Memory B cell (primary cell): ENCODE data around the gene GARS1.

Experiments
- ATAC-seq: fragments of 150-1000 bp; cut with Tn5 transposase; 2 replicates; pipeline ENCODE4 v1.10.0; 2021; ENCODE audit warnings: low read depth, mild to moderate bottlenecking, moderate library complexity
- DNase-seq, 2 donors: peaks; one replicate each; pipeline ENCODE4 v3.0.0; 2022; ENCODE audit warnings: low spot score in 2 of 2
- H3K27ac Mint-ChIP-seq: one replicate; pipeline ENCODE4 v1.8.0; 2022; ENCODE audit warnings: mild to moderate bottlenecking, moderate library complexity, mixed read lengths
- H3K27me3 Mint-ChIP-seq: one replicate; pipeline ENCODE4 v1.8.0; 2022; ENCODE audit warnings: mixed read lengths
- H3K36me3 Mint-ChIP-seq: one replicate; pipeline ENCODE4 v1.8.0; 2022; ENCODE audit warnings: mild to moderate bottlenecking, mixed read lengths
- H3K4me1 Mint-ChIP-seq: one replicate; pipeline ENCODE4 v1.8.0; 2022; ENCODE audit warnings: mixed read lengths
- H3K4me3 Mint-ChIP-seq: one replicate; pipeline ENCODE4 v1.8.0; 2022; ENCODE audit warnings: mild to moderate bottlenecking, moderate library complexity, mixed read lengths
- H3K9me3 Mint-ChIP-seq: one replicate; pipeline ENCODE4 v1.8.0; 2022; ENCODE audit warnings: mixed read lengths

The GARS1 gene

GRCh38 chr7:30589111-30589510 is 5.6 kb upstream of the GARS1 start:
- no peak for ATAC-seq
- DNase-seq = no peak
- H3K4me3 Mint-ChIP-seq = no peak overlapping the region
- H3K4me1 Mint-ChIP-seq = peaks cover 20% of the 10 kb centered on the region
- H3K9me3 Mint-ChIP-seq = no peaks in the 10 kb centered on the region
- peaks cover 13% of the 10 kb centered on the region for H3K36me3 Mint-ChIP-seq
- no peak overlapping the region for H3K27ac Mint-ChIP-seq
- no peaks in the 10 kb centered on the region for H3K27me3 Mint-ChIP-seq

DNA sequence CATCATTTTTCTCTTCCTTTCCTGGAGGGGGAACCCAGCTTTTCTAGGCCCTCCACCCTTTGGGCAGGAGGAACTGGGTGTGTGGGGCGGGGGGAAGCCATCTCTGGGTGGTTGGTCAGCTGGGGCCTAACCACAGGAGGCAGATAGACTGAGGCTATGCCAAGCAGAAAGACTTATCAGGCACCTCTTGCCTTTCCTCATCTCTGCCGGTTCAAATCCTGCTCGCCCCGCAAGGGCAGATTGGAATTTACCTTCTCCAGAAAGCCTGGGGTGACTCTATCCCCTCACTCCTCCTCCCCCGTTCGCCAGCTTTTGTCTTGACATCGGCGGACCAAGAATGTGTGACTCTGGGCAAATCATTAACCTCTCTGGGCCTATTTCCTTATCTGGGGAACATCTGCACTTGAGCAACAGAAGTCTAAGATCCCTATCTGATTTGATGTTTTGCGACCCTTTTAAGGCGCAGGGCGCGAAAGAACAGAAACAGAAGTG is 584 bp upstream of the GARS1 start:
- peak overlapping the region; percentile 96 for H3K4me3 Mint-ChIP-seq
- H3K27me3 Mint-ChIP-seq = no peaks in the 10 kb centered on the region
- ATAC-seq (peak; percentile 20), DNase-seq (peak; percentile 23 to 46)
- H3K36me3 Mint-ChIP-seq = peaks cover 3% of the 10 kb centered on the region
- H3K9me3 Mint-ChIP-seq = no peaks in the 10 kb centered on the region
- peaks cover 25% of the 10 kb centered on the region for H3K4me1 Mint-ChIP-seq
- peak overlapping the region; percentile 97 for H3K27ac Mint-ChIP-seq

GRCh38 chr7:30595436-30596013 is 847 bp downstream of the GARS1 start:
- Mint-ChIP-seq H3K4me1 (peaks cover 24% of the 10 kb centered on the region), H3K27ac (peak overlapping the region; percentile 97), H3K27me3 (no peaks in the 10 kb centered on the region), H3K9me3 (no peaks in the 10 kb centered on the region), H3K36me3 (peaks cover 4% of the 10 kb centered on the region), H3K4me3 (peak overlapping the region; percentile 96)
- ATAC-seq (no peak), DNase-seq (no peak)

GRCh38 chr7:30596014-30596641 is 1.4 kb downstream of the GARS1 start:
- Mint-ChIP-seq H3K27ac (peak overlapping the region; percentile 97), H3K9me3 (no peaks in the 10 kb centered on the region), H3K4me3 (peak overlapping the region; percentile 96), H3K4me1 (peaks cover 24% of the 10 kb centered on the region), H3K36me3 (peaks cover 4% of the 10 kb centered on the region), H3K27me3 (no peaks in the 10 kb centered on the region)
- ATAC-seq = no peak
- no peak for DNase-seq

DNA sequence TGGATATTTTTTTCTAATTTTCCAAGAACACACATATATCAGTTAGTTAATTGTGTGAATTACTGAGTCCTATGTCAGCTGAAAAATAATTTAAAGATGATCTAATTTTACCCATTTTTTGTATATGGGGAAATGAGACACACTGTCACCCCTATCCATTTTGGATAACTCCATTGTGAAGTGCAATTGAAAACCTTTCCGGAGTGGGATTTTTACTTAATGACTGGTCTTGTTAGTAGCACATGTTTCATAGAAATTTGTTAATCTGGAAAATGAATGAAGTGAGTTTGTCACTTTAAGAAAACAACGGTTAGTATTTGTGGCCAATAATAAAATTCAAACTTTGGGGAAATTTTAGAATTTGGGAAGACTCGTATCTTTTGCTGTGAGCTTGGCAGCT is 2.0 kb downstream of the GARS1 start:
- H3K9me3 Mint-ChIP-seq = no peaks in the 10 kb centered on the region
- peaks cover 4% of the 10 kb centered on the region for H3K36me3 Mint-ChIP-seq
- peaks cover 22% of the 10 kb centered on the region for H3K4me1 Mint-ChIP-seq
- ATAC-seq (no peak), DNase-seq (no peak)
- H3K4me3 Mint-ChIP-seq = peak overlapping the region; percentile 96
- H3K27me3 Mint-ChIP-seq = no peaks in the 10 kb centered on the region
- H3K27ac Mint-ChIP-seq = peak overlapping the region; percentile 97

GRCh38 chr7:30598121-30598876 is 3.6 kb downstream of the GARS1 start:
- Mint-ChIP-seq H3K4me3 (no peak overlapping the region), H3K27me3 (no peaks in the 10 kb centered on the region), H3K27ac (no peak overlapping the region), H3K36me3 (peaks cover 12% of the 10 kb centered on the region), H3K9me3 (no peaks in the 10 kb centered on the region), H3K4me1 (peaks cover 17% of the 10 kb centered on the region)
- DNase-seq (no peak), ATAC-seq (no peak)

GRCh38 chr7:30604901-30605300 is 10.2 kb downstream of the GARS1 start:
- no peak overlapping the region for H3K4me3 Mint-ChIP-seq
- no peaks in the 10 kb centered on the region for H3K27me3 Mint-ChIP-seq
- ATAC-seq (no peak), DNase-seq (no peak)
- peaks cover 39% of the 10 kb centered on the region for H3K36me3 Mint-ChIP-seq
- no peaks in the 10 kb centered on the region for H3K9me3 Mint-ChIP-seq
- H3K4me1 Mint-ChIP-seq = no peaks in the 10 kb centered on the region
- H3K27ac Mint-ChIP-seq = no peak overlapping the region

GRCh38 chr7:30605832-30606231 is 11.2 kb downstream of the GARS1 start:
- Mint-ChIP-seq H3K36me3 (peaks cover 43% of the 10 kb centered on the region), H3K27me3 (no peaks in the 10 kb centered on the region), H3K4me3 (no peak overlapping the region), H3K27ac (no peak overlapping the region), H3K9me3 (no peaks in the 10 kb centered on the region), H3K4me1 (no peaks in the 10 kb centered on the region)
- ATAC-seq (no peak), DNase-seq (no peak)

DNA sequence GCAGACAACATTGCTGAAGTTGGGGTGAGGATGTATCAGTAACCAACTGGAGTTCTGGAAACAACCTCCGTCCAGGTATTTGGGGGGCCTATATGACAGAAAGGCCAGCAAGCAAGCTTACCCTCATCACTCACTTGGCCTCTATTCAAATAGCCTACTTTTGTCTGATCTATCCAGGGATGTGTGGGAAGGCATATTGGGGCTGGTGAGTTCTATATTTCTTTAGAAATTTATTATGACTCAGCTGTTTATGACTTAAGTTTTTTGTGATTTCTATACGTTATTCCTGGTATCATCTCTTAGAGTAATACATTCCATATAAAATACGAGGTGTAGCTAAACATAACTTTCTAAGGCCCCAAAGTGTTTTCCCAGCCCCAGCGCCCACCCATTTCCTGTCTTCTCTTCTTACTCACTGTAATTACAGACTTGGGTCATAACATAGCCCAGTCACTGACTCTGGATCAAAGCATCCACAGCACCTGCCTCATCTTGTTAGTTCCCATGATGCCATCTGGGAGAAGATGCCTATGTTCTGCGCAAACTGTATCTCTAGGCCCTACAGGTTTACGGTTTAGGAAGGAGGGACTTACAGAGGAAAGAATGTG is 18.1 kb downstream of the GARS1 start:
- Mint-ChIP-seq H3K9me3 (no peaks in the 10 kb centered on the region), H3K27me3 (no peaks in the 10 kb centered on the region), H3K4me3 (no peak overlapping the region), H3K36me3 (peaks cover 34% of the 10 kb centered on the region), H3K4me1 (no peaks in the 10 kb centered on the region), H3K27ac (no peak overlapping the region)
- DNase-seq = no peak
- no peak for ATAC-seq

DNA sequence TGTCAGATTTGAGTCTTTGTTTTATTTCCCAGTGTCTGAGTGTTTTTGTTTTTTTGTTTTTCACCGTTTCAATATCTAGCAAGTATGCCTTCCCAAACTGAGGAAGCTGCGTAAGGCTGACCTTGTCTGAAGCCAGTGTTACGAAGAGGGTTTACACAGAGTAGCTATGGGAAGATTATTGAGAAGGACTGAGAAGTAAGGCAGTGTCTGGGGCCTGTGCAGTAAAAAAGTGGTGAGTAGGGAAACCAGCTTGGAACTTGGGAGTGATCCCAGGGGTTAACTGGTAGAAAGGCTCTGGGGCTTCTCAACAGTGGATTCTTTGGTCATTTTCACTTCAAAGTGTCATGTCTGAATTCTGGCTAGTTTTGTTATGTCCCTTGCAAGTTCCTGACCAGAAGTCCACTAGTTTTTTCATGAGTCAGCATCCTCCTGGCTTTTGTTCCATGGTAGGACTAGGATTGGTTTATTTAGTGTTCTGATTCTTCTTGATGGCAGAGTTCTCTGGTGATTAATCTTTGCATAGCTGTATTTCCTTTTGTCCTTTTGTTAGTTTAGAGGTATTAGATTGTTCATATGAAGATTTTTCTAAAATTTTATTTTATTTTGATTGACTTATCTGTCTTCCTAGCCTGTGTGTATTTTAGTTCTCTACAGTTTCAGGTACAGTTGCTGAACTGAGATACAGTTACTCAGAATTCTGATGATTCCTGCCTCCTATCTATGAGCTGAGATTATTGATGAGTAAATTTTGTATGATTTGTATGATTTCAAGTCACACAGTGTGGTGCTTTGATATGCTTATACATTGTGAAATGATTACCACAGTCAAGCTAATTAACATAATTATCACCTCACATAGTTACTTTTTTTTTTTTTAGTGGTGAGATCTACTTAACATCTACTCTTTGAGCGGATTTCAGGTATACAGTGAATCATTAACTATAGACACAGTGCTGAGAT is 19.0 kb downstream of the GARS1 start:
- Mint-ChIP-seq H3K36me3 (peaks cover 34% of the 10 kb centered on the region), H3K27ac (no peak overlapping the region), H3K4me3 (no peak overlapping the region), H3K9me3 (no peaks in the 10 kb centered on the region), H3K4me1 (no peaks in the 10 kb centered on the region), H3K27me3 (no peaks in the 10 kb centered on the region)
- no peak for ATAC-seq
- no peak for DNase-seq

- ATAC-seq (no peak), DNase-seq (no peak)
- no peak overlapping the region for H3K27ac Mint-ChIP-seq
- peaks cover 31% of the 10 kb centered on the region for H3K36me3 Mint-ChIP-seq
- no peak overlapping the region for H3K4me3 Mint-ChIP-seq
- no peaks in the 10 kb centered on the region for H3K27me3 Mint-ChIP-seq
- H3K9me3 Mint-ChIP-seq = no peaks in the 10 kb centered on the region
- H3K4me1 Mint-ChIP-seq = no peaks in the 10 kb centered on the region
These were observed 21.6 kb downstream of the GARS1 start for GRCh38 chr7:30616318-30616717.

GRCh38 chr7:30617359-30617758 is 22.7 kb downstream of the GARS1 start:
- ATAC-seq (no peak), DNase-seq (no peak)
- H3K4me1 Mint-ChIP-seq = no peaks in the 10 kb centered on the region
- no peak overlapping the region for H3K27ac Mint-ChIP-seq
- no peaks in the 10 kb centered on the region for H3K9me3 Mint-ChIP-seq
- no peak overlapping the region for H3K4me3 Mint-ChIP-seq
- H3K27me3 Mint-ChIP-seq = no peaks in the 10 kb centered on the region
- H3K36me3 Mint-ChIP-seq = peaks cover 39% of the 10 kb centered on the region

DNA sequence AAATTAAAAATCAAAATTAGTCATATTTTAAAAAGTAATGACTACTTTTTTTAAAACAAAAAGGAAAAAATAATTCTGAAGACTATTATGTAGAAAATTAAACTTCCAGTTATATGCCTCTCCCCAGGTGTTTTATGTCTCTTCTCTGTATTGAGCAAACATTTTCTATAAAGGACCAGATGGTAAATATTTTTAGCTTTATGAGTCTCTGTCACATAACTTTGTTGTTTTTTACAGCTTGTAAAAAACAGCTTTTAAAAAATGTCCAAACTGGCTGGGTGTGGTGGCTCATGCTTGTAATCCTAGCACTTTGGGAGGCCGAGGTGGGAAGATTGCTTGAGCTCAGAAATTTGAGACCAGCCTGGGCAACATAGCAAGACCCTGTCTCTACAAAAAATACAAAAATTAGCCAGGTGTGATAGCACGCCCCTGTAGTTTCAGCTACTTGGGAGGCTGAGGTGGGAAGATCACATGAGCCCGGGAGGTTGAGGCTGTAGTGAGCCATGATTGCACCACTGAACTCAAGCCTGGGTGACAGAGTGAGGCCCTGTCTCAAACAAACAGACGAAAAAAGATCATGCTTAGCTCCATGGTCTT is 23.5 kb downstream of the GARS1 start:
- Mint-ChIP-seq H3K27me3 (no peaks in the 10 kb centered on the region), H3K9me3 (no peaks in the 10 kb centered on the region), H3K27ac (no peak overlapping the region), H3K36me3 (peaks cover 33% of the 10 kb centered on the region), H3K4me1 (no peaks in the 10 kb centered on the region), H3K4me3 (no peak overlapping the region)
- DNase-seq = no peak
- no peak for ATAC-seq
